Retinal pigment epithelial cell (primary cell): ENCODE measurements around the gene GSN.

Source experiments
- DNase-seq: peaks from one replicate; pipeline ENCODE4 v3.0.0-alpha.2; 2010; ENCODE audit warnings: low read depth
- H3K4me3 ChIP-seq: 2 replicates; pipeline ENCODE4 v1.5.1; 2011; ENCODE audit warnings: mild to moderate bottlenecking, low read length, control low read depth, moderate library complexity
- TF ChIP-seq, protein P1 (sequence below): conservative IDR thresholded peaks from 2 replicates; pipeline ENCODE4 v1.5.1; 2011; ENCODE audit warnings: low read depth, low read length, control low read depth, inconsistent platforms

GSN gene

DNA sequence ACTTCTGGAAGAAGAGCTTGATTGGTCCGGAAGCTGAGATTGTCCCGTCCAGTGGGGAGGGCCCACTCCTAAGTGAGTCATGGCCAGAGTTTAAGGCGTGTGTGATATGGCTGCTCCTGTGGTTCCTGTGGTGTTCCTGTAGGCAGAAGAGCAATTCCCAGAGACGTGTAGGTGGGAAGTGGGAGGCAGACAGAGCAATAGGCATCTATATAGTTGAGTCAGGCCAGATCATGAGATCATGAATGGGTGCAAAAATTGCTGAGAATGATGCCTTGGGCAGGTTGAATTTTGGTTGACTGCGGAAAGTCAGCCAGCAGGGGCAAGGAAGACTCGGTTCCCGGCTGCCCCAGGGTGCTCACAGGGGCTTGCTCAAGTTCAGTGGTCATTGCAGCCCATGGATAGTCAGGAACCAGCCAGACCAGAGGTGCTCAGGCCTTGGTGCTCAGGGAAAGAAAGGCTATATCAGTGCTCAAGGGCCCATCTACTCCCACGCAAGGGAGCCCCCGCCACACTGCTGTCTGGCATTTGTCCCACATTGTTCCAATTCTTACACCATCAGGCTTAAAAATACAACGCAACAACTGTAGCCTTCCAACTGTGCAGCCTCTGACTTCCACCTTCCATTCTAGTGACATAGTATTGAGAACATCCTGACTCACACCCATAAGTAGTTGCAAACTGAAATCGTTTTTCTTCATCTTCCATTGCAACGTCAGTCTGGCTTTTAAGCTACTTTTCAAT, 21.0 kb upstream of the GSN start:
- TF ChIP-seq, protein P1, sequence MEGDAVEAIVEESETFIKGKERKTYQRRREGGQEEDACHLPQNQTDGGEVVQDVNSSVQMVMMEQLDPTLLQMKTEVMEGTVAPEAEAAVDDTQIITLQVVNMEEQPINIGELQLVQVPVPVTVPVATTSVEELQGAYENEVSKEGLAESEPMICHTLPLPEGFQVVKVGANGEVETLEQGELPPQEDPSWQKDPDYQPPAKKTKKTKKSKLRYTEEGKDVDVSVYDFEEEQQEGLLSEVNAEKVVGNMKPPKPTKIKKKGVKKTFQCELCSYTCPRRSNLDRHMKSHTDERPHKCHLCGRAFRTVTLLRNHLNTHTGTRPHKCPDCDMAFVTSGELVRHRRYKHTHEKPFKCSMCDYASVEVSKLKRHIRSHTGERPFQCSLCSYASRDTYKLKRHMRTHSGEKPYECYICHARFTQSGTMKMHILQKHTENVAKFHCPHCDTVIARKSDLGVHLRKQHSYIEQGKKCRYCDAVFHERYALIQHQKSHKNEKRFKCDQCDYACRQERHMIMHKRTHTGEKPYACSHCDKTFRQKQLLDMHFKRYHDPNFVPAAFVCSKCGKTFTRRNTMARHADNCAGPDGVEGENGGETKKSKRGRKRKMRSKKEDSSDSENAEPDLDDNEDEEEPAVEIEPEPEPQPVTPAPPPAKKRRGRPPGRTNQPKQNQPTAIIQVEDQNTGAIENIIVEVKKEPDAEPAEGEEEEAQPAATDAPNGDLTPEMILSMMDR = no peak
- H3K4me3 ChIP-seq = no peak overlapping the region
- DNase-seq = no peak

DNA sequence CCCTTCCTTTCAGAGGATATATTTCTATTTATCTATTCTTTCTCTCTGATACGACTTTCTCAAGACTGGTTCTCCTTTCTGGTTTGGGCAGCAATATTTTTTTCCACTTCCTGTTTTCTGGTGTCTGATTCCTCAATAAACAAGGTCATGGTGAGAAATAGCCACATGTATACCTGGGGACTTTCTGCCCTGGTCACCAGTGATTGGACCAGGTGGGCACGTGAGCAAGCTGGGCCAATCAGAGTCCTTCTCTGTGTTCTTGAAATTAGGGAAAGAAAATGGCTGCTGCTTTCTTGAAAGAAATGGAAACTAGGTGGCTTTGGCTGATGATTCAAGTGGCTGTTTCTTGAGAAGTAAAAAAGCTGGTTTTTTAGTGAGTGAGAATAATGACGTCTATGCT, 18.4 kb upstream of the GSN start:
- no peak for DNase-seq
- TF ChIP-seq, protein P1 = no peak
- H3K4me3 ChIP-seq = no peak overlapping the region

DNA sequence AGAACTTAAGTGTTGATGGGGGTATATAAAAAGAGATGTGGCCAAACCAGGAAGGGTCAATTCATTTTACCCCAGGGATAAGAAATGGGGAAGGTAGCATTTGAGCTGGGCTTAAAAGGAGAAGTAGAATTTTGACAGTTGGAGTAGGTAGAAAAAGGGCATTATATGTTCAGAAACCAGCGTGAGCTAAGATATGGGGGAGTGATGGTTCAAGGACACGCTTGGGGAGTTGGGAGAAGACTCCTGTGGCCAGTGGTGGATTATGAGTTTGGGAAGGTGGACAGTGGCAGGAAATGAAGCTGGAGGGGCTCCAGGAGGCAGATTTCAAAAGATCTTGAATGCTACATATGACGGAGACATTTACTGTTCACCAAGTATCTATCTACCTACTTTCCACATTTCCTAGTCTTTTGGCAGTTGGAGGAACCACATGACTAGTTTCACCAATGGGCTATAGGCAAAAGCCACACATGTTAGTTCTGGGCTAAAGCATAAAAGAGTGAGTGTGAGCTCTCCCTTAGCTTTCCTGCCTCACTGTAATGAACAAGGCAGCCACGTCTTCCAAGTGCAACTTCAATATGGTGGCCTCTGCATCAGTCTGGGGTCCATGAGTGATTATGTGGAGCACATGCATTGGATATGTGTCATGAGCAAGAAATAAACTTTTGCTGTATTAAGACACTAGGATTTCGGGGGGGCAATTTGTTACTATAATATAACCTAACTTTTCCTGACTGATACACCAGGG, 15.7 kb upstream of the GSN start:
- TF ChIP-seq, protein P1 = no peak

DNA sequence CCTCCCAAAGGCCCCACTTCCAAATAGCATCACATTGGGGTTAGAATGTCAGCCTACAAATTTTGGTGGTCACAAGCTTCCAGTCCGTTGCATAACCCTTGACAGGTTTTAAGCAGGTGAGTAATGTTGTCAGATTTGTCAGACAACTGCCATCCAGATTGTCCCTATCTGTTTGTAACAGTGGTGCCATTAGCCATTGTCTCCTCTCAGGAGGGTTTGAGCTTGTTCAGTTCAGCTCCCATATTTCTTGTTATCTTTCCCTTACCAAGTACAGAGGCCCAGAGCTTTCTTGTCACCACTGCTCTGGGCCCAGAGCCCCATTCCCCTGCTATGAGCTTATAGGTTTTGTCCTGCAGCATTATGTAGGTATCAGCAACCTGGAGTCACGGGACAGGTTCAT, 14.8 kb upstream of the GSN start:
- TF ChIP-seq, protein P1 = no peak
- DNase-seq = no peak
- H3K4me3 ChIP-seq = no peak overlapping the region

More for the DNA sequence above, 15.7 kb upstream of the GSN start:
- no peak overlapping the region for H3K4me3 ChIP-seq
- no peak for DNase-seq

DNA sequence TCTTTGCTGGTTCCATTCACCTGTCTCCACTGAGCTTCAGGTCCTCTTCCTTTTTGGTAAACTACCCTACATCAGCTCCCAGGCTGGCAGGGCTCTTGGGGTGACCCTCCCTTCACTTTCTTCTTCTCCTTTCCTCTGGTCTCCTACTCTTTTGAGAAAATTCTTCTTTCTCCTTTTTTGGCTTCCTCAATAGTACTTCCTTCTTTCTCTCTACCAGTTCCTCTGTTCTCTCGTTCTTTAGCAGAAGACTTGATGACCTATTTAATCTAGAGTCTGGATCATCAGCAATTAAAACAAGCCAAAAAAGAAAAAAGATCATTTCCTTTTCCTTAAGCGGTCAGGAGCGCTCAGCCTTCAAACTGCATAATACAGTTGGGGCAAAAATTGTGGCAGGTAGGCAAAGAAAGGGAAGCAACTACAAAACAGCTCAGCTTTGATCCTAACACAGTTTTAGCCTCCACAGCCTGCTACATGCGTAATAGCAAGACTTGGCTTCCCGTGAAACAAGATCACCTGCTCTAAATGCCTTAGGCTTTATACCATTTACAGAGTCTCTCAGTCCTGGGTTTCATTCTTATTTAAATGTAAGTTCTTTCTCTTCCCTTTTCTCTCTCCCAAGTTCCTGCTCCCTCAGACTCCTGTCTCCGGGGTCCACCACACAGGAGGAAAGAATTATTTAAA, 14.0 kb upstream of the GSN start:
- no peak overlapping the region for H3K4me3 ChIP-seq
- no peak for DNase-seq
- TF ChIP-seq, protein P1 = no peak

DNA sequence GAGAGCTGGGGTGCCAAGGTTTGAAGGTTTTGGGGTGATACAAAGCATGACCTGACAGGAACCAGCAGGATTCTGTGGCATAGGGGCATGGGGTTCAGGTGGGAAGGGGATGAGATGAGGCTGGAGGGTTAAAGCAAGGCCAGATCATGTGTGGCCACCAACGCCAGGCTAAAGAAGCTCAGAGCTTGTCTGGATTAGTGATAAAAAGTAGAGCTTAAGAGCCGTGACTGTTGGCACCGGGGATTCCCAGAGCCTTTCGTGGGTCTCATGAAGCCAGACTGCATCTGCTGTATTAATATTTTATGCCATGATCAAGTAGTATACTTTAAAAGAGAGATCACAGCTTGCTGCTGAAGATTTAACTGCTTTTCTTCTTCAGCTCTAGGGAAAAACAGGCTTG, 8.5 kb upstream of the GSN start:
- DNase-seq = no peak
- TF ChIP-seq, protein P1 = no peak
- H3K4me3 ChIP-seq = no peak overlapping the region
